ENCODE results near the gene SFRP4.

DNA sequence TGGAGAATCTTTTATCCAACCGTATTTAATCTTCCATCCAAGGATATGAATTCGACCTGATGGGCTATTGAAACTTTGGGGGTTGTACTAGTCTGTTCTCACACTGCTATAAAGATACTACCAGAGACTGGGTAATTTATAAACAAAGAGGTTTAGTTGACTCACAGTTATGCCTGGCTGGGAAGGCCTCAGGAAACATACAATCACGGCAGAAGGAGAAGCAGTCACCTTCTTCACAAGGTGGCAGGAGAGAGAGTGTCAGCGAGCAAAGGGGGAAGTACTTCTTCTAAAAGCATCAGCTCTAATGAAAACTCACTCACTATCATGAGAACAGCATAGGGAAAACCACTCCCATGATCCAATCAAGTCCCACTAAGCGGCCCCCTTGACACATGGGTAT lies 47.6 kb upstream of the SFRP4 start:
- TF ChIP-seq TEAD4 (IDR thresholded peaks at IDR 0.05) (no peak), RAD21 (IDR thresholded peaks at IDR 0.05; ENCODE audit: low read depth) (no peak), EP300 (IDR thresholded peaks at IDR 0.05; ENCODE audit: borderline replicate concordance) (no peak), YY1 (IDR thresholded peaks at IDR 0.05; ENCODE audit: low read depth) (no peak)
- TF ChIP-seq, protein P1, sequence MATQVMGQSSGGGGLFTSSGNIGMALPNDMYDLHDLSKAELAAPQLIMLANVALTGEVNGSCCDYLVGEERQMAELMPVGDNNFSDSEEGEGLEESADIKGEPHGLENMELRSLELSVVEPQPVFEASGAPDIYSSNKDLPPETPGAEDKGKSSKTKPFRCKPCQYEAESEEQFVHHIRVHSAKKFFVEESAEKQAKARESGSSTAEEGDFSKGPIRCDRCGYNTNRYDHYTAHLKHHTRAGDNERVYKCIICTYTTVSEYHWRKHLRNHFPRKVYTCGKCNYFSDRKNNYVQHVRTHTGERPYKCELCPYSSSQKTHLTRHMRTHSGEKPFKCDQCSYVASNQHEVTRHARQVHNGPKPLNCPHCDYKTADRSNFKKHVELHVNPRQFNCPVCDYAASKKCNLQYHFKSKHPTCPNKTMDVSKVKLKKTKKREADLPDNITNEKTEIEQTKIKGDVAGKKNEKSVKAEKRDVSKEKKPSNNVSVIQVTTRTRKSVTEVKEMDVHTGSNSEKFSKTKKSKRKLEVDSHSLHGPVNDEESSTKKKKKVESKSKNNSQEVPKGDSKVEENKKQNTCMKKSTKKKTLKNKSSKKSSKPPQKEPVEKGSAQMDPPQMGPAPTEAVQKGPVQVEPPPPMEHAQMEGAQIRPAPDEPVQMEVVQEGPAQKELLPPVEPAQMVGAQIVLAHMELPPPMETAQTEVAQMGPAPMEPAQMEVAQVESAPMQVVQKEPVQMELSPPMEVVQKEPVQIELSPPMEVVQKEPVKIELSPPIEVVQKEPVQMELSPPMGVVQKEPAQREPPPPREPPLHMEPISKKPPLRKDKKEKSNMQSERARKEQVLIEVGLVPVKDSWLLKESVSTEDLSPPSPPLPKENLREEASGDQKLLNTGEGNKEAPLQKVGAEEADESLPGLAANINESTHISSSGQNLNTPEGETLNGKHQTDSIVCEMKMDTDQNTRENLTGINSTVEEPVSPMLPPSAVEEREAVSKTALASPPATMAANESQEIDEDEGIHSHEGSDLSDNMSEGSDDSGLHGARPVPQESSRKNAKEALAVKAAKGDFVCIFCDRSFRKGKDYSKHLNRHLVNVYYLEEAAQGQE (IDR thresholded peaks at IDR 0.05; ENCODE audit: low read depth) = no peak
- TF ChIP-seq, protein P2, sequence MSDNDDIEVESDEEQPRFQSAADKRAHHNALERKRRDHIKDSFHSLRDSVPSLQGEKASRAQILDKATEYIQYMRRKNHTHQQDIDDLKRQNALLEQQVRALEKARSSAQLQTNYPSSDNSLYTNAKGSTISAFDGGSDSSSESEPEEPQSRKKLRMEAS (IDR thresholded peaks at IDR 0.05) = no peak

Data from Ishikawa (cell line).